Astrocyte (in vitro differentiated cells and primary cell): Measurements from ENCODE around the gene UBE4A.

Experiments
- EZH2 ChIP-seq: IDR thresholded peaks from 2 replicates; pipeline ENCODE4 v1.6.1; 2012; ENCODE audit warnings: mild to moderate bottlenecking, low read length, inconsistent platforms; ENCODE audit not compliant: insufficient read depth
- TF ChIP-seq, protein P1 (sequence below): IDR thresholded peaks from 2 replicates; pipeline ENCODE4 v1.5.1; 2011; ENCODE audit warnings: low read depth, mild to moderate bottlenecking, inconsistent platforms, low read length, moderate library complexity; ENCODE audit not compliant: insufficient read depth

DNA sequence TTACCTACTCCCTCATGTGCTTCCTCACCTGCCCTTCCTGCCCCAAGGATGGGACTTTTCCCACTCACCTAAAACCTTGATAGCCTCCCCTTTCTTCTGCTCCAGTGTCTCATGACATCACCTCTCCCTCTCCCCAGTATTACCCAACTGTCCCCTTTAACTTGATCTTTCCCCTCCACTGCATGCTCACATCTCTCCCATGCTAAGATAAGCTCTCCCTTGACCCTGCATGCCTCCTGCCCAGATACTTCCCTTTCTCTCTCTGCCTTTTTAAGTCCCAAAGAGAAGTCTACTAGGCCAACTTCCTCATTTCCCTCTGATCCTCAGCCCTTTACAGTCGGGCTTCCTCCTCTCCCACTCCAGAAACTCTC, 40.1 kb upstream of the UBE4A start:
- TF ChIP-seq, protein P1, sequence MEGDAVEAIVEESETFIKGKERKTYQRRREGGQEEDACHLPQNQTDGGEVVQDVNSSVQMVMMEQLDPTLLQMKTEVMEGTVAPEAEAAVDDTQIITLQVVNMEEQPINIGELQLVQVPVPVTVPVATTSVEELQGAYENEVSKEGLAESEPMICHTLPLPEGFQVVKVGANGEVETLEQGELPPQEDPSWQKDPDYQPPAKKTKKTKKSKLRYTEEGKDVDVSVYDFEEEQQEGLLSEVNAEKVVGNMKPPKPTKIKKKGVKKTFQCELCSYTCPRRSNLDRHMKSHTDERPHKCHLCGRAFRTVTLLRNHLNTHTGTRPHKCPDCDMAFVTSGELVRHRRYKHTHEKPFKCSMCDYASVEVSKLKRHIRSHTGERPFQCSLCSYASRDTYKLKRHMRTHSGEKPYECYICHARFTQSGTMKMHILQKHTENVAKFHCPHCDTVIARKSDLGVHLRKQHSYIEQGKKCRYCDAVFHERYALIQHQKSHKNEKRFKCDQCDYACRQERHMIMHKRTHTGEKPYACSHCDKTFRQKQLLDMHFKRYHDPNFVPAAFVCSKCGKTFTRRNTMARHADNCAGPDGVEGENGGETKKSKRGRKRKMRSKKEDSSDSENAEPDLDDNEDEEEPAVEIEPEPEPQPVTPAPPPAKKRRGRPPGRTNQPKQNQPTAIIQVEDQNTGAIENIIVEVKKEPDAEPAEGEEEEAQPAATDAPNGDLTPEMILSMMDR = no peak
- no peak for TF ChIP-seq EZH2
